K562 (cell line): ENCODE measurements around the gene TMPRSS6.

ENCODE experiments used
- BRCA1 ChIP-seq, 2 experiments: fragments of 450-650 bp in 1 of 2; sonication (generic) in 1 of 2; formaldehyde crosslinking in 1 of 2; IDR thresholded peaks; 2 replicates each; pipeline versions ENCODE4 v1.5.0 to v1.6.1; 2017 to 2020; ENCODE audit warnings: mild to moderate bottlenecking in 1 of 2, missing genetic modification reagents in 1 of 2
- CEBPB ChIP-seq: fragments of 450-650 bp; IDR thresholded peaks from 2 replicates; pipeline ENCODE4 v1.6.1; 2016; ENCODE audit warnings: missing genetic modification characterization, missing compliant biosample characterization
- CXXC5 ChIP-seq: fragments of 250-450 bp; sonication (Bioruptor Pico); IDR thresholded peaks from 2 replicates; pipeline ENCODE4 v1.8.0; 2022; ENCODE audit warnings: inconsistent platforms, mild to moderate bottlenecking, moderate library complexity
- NR3C1 ChIP-seq: sonication (generic); formaldehyde crosslinking; IDR thresholded peaks from 2 replicates; pipeline ENCODE4 v1.8.1; 2022; ENCODE audit warnings: missing genetic modification reagents
- RFX5 ChIP-seq: IDR thresholded peaks from 2 replicates; pipeline ENCODE4 v1.6.1; 2011; ENCODE audit warnings: low read depth, mild to moderate bottlenecking, improper control_type of control experiment, low read length
- ZBTB1 ChIP-seq: sonication (generic); formaldehyde crosslinking; IDR thresholded peaks from 2 replicates; pipeline ENCODE4 v1.8.1; 2023; ENCODE audit warnings: missing genetic modification reagents, low read depth, mild to moderate bottlenecking, borderline replicate concordance
- TF ChIP-seq, protein P1 (sequence below), 3 experiments: IDR thresholded peaks in 2 of 3; conservative IDR thresholded peaks in 1 of 3; 2 replicates each; pipeline ENCODE4 v1.5.1; 2011 to 2012; ENCODE audit warnings: low read length in 3 of 3, mild to moderate bottlenecking in 3 of 3, control low read depth in 2 of 3, improper control_type of control experiment in 1 of 3, inconsistent platforms in 1 of 3, low read depth in 1 of 3, mixed read lengths in 1 of 3, moderate library complexity in 1 of 3; ENCODE audit not compliant: insufficient read depth in 2 of 3
- TF ChIP-seq, protein P2 (sequence below), 2 experiments: fragments of 450-650 bp; conservative IDR thresholded peaks; 2 replicates each; pipeline ENCODE4 v1.6.1; 2017; ENCODE audit warnings: mild to moderate bottlenecking in 2 of 2, moderate library complexity in 2 of 2

DNA sequence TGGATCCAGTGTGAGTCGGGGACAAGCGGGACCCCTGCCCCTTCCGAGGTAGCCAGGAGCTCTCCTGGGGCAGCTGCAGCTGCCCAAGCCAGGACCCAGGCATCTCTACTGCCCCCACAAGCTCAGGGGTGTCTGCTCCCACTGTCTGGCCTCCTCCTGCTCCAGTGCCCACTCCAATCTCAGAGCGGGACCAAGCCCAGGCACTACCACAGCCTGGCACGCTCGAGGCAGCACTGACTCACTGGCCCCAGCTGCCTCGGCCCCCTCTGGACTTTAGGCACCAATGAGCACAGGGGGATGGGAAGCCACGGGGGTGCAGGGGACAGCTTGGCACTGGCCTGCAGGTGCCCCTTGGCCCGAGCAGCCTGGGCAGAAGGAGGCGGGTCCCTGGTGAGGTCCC, 32.0 kb upstream of the TMPRSS6 start:
- TF ChIP-seq BRCA1 (IDR thresholded peaks at IDR 0.05) (no peak), BRCA1 (CRISPR knock-in tag; IDR thresholded peaks at IDR 0.05) (no peak), ZBTB1 (no peak), RFX5 (no peak), CEBPB (no peak), NR3C1 (no peak), CXXC5 (CRISPR knock-in tag) (no peak)
- TF ChIP-seq, protein P1, sequence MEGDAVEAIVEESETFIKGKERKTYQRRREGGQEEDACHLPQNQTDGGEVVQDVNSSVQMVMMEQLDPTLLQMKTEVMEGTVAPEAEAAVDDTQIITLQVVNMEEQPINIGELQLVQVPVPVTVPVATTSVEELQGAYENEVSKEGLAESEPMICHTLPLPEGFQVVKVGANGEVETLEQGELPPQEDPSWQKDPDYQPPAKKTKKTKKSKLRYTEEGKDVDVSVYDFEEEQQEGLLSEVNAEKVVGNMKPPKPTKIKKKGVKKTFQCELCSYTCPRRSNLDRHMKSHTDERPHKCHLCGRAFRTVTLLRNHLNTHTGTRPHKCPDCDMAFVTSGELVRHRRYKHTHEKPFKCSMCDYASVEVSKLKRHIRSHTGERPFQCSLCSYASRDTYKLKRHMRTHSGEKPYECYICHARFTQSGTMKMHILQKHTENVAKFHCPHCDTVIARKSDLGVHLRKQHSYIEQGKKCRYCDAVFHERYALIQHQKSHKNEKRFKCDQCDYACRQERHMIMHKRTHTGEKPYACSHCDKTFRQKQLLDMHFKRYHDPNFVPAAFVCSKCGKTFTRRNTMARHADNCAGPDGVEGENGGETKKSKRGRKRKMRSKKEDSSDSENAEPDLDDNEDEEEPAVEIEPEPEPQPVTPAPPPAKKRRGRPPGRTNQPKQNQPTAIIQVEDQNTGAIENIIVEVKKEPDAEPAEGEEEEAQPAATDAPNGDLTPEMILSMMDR (IDR thresholded peaks at IDR 0.05 in 2 of 3, conservative IDR thresholded peaks at IDR 0.05 in 1 of 3; ENCODE audit: insufficient read depth in 2 of 3, low read depth in 1 of 3, low read length in 3 of 3) = no peak
- TF ChIP-seq, protein P2, sequence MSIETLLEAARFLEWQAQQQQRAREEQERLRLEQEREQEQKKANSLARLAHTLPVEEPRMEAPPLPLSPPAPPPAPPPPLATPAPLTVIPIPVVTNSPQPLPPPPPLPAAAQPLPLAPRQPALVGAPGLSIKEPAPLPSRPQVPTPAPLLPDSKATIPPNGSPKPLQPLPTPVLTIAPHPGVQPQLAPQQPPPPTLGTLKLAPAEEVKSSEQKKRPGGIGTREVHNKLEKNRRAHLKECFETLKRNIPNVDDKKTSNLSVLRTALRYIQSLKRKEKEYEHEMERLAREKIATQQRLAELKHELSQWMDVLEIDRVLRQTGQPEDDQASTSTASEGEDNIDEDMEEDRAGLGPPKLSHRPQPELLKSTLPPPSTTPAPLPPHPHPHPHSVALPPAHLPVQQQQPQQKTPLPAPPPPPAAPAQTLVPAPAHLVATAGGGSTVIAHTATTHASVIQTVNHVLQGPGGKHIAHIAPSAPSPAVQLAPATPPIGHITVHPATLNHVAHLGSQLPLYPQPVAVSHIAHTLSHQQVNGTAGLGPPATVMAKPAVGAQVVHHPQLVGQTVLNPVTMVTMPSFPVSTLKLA (conservative IDR thresholded peaks at IDR 0.05) = no peak
